Ovary (tissue), 3 donors: ENCODE measurements around the gene CEP41.

Experiments
- CTCF ChIP-seq, 3 donors: fragments of 450-650 bp in 2 of 3; fragments of 200-600 bp in 1 of 3; IDR thresholded peaks; one replicate each; pipeline versions ENCODE4 v1.5.1 to v1.8.0; 2016 to 2022; ENCODE audit warnings: antibody characterized with exemption in 3 of 3, mild to moderate bottlenecking in 1 of 3
- POLR2A ChIP-seq: fragments of 450-650 bp; IDR thresholded peaks from one replicate; pipeline ENCODE4 v1.6.1; 2017; ENCODE audit warnings: antibody characterized with exemption, mild to moderate bottlenecking, moderate library complexity
- donor health status: DM: no; HTN: no; CAD: no.

- TF ChIP-seq CTCF (IDR thresholded peaks at IDR 0.05), result no peak
- no peak for TF ChIP-seq POLR2A
Observed at GRCh38 chr7:130349911-130350782, 90.7 kb downstream of the CEP41 start.
